Neural progenitor cell (in vitro differentiated cells): ENCODE data around the gene SFMBT2.

Source experiments
- CTCF ChIP-seq: fragments of 200-600 bp; sonication (generic); IDR thresholded peaks from 2 replicates; pipeline ENCODE4 v1.5.1; 2017; ENCODE audit warnings: antibody characterized with exemption, mild to moderate bottlenecking
- EZH2 ChIP-seq: fragments of 200-600 bp; sonication (generic); IDR thresholded peaks from 2 replicates; pipeline ENCODE4 v1.6.1; 2017; ENCODE audit warnings: antibody characterized with exemption, mild to moderate bottlenecking, moderate library complexity
- EZH2phosphoT487 ChIP-seq: fragments of 200-600 bp; sonication (generic); IDR thresholded peaks from 2 replicates; pipeline ENCODE4 v1.6.1; 2017; ENCODE audit warnings: antibody characterized with exemption

GRCh38 chr10:7300384-7300971 lies 110.4 kb downstream of the SFMBT2 start:
- TF ChIP-seq CTCF, result no peak
- no peak for TF ChIP-seq EZH2phosphoT487
- TF ChIP-seq EZH2, result no peak
